Muscle layer of duodenum (tissue), 2 donors: Measurements from ENCODE around the gene AKAP12.
A peak's percentile ranks its signal among the peaks of the same experiment; 100 is the strongest.

ENCODE experiments used
- H3K27ac ChIP-seq: one replicate; pipeline ENCODE4 v1.7.0; 2013; ENCODE audit warnings: mild to moderate bottlenecking, low read length
- H3K27me3 ChIP-seq: one replicate; pipeline ENCODE4 v1.7.0; 2013; ENCODE audit warnings: low read depth, mild to moderate bottlenecking, control low read depth, low read length
- H3K36me3 ChIP-seq, 2 donors: one replicate each; pipeline ENCODE4 v1.7.0; 2013; ENCODE audit warnings: low read length in 2 of 2, control low read depth in 1 of 2, mild to moderate bottlenecking in 1 of 2; ENCODE audit not compliant: insufficient read depth in 2 of 2, control insufficient read depth in 1 of 2
- H3K4me1 ChIP-seq, 2 donors: one replicate each; pipeline ENCODE4 v1.7.0; 2013; ENCODE audit warnings: low read length in 2 of 2, mild to moderate bottlenecking in 2 of 2, control low read depth in 1 of 2, moderate library complexity in 1 of 2; ENCODE audit not compliant: insufficient read depth in 2 of 2, control insufficient read depth in 1 of 2
- H3K4me3 ChIP-seq, 2 donors: one replicate each; pipeline ENCODE4 v1.7.0; 2013; ENCODE audit warnings: low read length in 2 of 2, low read depth in 1 of 2, mild to moderate bottlenecking in 1 of 2
- H3K9me3 ChIP-seq, 2 donors: one replicate each; pipeline ENCODE4 v1.7.0; 2013; ENCODE audit warnings: low read length in 2 of 2, control low read depth in 1 of 2, mild to moderate bottlenecking in 1 of 2; ENCODE audit not compliant: control insufficient read depth in 1 of 2
- donor health status: healthy.

Gene AKAP12

DNA sequence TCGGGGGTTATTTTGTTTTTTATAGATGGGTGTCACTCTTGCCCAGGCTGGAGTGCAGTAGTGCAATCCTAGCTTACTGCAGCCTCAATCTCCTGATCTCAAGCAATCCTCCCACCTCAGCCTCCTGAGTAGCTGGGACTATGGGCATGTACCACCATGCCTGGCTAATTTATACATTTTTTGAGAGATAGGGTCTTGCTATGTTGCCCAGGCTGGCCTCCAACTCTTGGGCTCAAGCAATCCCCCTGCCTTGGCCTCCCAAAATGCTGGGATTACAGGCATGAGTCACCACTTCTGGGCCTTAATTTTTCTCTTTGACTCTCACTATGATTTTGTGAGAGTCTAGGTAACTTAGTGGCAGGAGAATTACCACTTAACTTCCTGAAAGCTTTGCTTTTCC lies 23.3 kb downstream of the AKAP12 start:
- no peak overlapping the region for H3K27ac ChIP-seq
- peaks cover 0 to 42% of the 10 kb centered on the region in 2 donors for H3K4me1 ChIP-seq
- no peak overlapping the region for H3K4me3 ChIP-seq
- no peaks in the 10 kb centered on the region for H3K9me3 ChIP-seq
- no peaks in the 10 kb centered on the region for H3K27me3 ChIP-seq
- H3K36me3 ChIP-seq = no peaks in the 10 kb centered on the region

GRCh38 chr6:151263967-151264366 lies 24.2 kb downstream of the AKAP12 start:
- no peaks in the 10 kb centered on the region for H3K9me3 ChIP-seq
- no peaks in the 10 kb centered on the region for H3K36me3 ChIP-seq
- H3K27ac ChIP-seq = no peak overlapping the region
- no peaks in the 10 kb centered on the region for H3K27me3 ChIP-seq
- peaks cover 0 to 43% of the 10 kb centered on the region in 2 donors for H3K4me1 ChIP-seq
- no peak overlapping the region for H3K4me3 ChIP-seq

DNA sequence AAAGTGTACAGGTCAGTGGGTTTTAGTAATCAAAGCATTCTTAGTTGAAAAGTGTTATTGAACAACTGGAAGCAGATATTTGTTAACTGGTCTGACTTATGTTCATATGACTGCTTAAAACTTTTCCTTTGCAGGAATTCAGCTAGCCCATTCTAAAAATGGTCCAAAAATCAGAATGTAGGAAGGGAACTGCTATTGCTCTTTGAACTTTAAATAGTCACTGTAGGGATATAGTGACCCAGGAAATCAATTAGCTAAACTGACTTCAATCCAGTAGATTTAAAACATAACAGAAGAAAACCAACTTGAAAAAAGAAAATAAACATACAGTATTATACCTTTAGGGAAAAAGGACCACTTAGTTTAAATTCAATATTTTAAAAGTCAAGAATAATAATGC lies 25.5 kb downstream of the AKAP12 start:
- H3K27ac ChIP-seq = no peak overlapping the region
- H3K9me3 ChIP-seq = no peaks in the 10 kb centered on the region
- H3K27me3 ChIP-seq = no peaks in the 10 kb centered on the region
- H3K4me3 ChIP-seq = no peak overlapping the region
- H3K36me3 ChIP-seq = no peaks in the 10 kb centered on the region
- peaks cover 0 to 43% of the 10 kb centered on the region in 2 donors for H3K4me1 ChIP-seq

- Histone ChIP-seq H3K27ac (no peak overlapping the region), H3K4me3 (no peak overlapping the region), H3K27me3 (no peaks in the 10 kb centered on the region), H3K4me1 (peaks cover 0 to 41% of the 10 kb centered on the region in 2 donors), H3K36me3 (no peaks in the 10 kb centered on the region), H3K9me3 (no peaks in the 10 kb centered on the region)
Measured at GRCh38 chr6:151269321-151269995, 29.7 kb downstream of the AKAP12 start.

- Histone ChIP-seq H3K27ac (no peak overlapping the region), H3K9me3 (no peaks in the 10 kb centered on the region), H3K4me1 (peaks cover 8 to 39% of the 10 kb centered on the region in 2 donors), H3K36me3 (no peaks in the 10 kb centered on the region), H3K4me3 (no peak overlapping the region), H3K27me3 (no peaks in the 10 kb centered on the region)
Measured at GRCh38 chr6:151275121-151275520, 35.4 kb downstream of the AKAP12 start.

DNA sequence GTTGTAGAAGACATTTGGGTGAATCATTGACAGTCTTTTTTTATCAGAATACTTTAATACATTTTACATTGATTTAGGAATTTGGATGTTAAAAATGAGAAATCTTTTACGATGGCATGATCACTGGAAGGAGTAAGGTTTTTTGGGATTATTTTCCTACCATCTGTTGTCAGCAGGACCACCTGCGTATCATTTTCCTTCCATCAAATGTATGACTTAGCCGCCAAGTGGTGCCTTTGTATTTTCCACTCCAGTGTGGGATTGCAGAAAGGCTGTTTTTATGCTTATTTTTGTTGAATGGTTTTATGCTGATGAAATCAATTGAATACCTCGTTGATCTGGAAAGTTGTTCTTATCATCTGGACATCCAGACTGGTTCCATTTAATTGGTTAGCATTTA lies 35.8 kb downstream of the AKAP12 start:
- Histone ChIP-seq H3K27ac (peak overlapping the region; percentile 19), H3K4me3 (no peak overlapping the region), H3K9me3 (no peaks in the 10 kb centered on the region), H3K4me1 (peaks cover 8 to 38% of the 10 kb centered on the region in 2 donors), H3K36me3 (no peaks in the 10 kb centered on the region), H3K27me3 (no peaks in the 10 kb centered on the region)

DNA sequence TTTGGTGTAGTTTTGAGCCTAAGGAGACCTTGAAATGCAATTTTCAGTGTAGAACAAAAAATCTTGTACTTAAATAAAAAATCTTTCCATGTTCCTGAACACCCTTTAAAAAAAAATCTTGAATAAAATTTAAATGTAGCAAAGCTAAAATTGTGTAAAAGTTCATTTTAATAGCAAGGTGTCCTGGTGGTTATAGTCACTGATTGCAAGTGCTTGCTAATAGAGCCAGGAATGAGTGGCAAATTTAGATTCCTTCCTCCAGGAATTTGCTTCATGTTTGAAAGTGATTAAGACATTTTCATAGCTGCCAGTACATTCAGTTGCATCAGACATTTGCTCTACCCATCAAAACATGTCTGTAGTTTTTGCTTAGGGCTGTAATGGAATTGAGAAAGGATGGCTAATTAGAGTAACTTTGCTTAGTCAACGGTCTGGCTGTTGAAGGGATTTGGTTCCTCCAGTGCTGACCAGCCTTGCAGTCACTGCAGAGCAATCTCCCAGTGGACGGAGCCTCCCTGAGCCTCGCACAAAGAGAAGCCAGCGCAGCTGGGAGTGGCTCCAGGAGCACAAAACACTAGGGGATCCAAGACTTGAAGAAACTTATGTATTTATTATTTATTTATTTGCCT lies 36.5 kb downstream of the AKAP12 start:
- Histone ChIP-seq H3K36me3 (no peaks in the 10 kb centered on the region), H3K9me3 (no peaks in the 10 kb centered on the region), H3K27ac (peak overlapping the region; percentile 52), H3K27me3 (no peaks in the 10 kb centered on the region), H3K4me1 (peaks cover 8 to 31% of the 10 kb centered on the region in 2 donors), H3K4me3 (no peak overlapping the region)

- Histone ChIP-seq H3K4me3 (no peak overlapping the region), H3K4me1 (peaks cover 10 to 40% of the 10 kb centered on the region in 2 donors), H3K27me3 (no peaks in the 10 kb centered on the region), H3K9me3 (no peaks in the 10 kb centered on the region), H3K36me3 (no peaks in the 10 kb centered on the region), H3K27ac (no peak overlapping the region)
Measured at GRCh38 chr6:151279891-151280290, 40.1 kb downstream of the AKAP12 start.

- Histone ChIP-seq H3K4me3 (no peak overlapping the region), H3K4me1 (peaks cover 12 to 49% of the 10 kb centered on the region in 2 donors), H3K9me3 (no peaks in the 10 kb centered on the region)
Measured at GRCh38 chr6:151280859-151281258, 41.1 kb downstream of the AKAP12 start.

GRCh38 chr6:151284012-151284411 lies 44.2 kb downstream of the AKAP12 start:
- H3K27ac ChIP-seq = no peak overlapping the region
- no peak overlapping the region for H3K4me3 ChIP-seq
- H3K36me3 ChIP-seq = no peaks in the 10 kb centered on the region
- peaks cover 4 to 40% of the 10 kb centered on the region in 2 donors for H3K4me1 ChIP-seq
- no peaks in the 10 kb centered on the region for H3K27me3 ChIP-seq
- no peaks in the 10 kb centered on the region for H3K9me3 ChIP-seq

More at GRCh38 chr6:151280859-151281258, 41.1 kb downstream of the AKAP12 start:
- Histone ChIP-seq H3K27me3 (no peaks in the 10 kb centered on the region), H3K36me3 (no peaks in the 10 kb centered on the region), H3K27ac (no peak overlapping the region)

DNA sequence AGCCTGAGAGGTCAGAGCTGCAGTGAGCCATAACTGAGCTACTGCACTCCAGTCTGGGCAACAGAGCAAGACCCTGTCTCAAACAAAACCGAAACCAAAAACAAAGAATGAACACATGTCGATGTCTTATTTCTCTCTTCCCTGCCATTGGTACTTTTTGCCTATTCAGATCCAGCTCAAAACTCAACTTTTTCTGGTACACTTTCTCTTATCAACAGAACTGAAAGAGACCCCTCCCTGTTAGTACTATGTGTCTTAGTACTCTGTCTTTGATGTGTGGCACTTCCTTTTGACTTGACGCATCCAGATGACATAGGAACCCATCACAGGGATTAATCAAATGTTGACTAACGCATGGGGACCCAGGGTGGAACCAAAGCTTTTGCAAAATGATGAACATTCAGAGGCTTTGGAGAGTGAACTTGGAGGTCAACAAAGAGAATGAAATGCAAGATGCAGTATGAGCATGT lies 44.8 kb downstream of the AKAP12 start:
- Histone ChIP-seq H3K4me3 (no peak overlapping the region), H3K27ac (peak overlapping the region; percentile 50)

More for the DNA sequence above, 44.8 kb downstream of the AKAP12 start:
- Histone ChIP-seq H3K27me3 (no peaks in the 10 kb centered on the region), H3K36me3 (no peaks in the 10 kb centered on the region), H3K9me3 (no peaks in the 10 kb centered on the region), H3K4me1 (peaks cover 4 to 37% of the 10 kb centered on the region in 2 donors)
